ENCODE results near the gene TIMM13.
"Not testable (repeated sequence)": the region's sequence is repeated elsewhere in the genome, so short reads cannot be mapped to it uniquely, and the experiment has no call there.

Gene TIMM13

GRCh38 chr19:2399582-2399981 lies 27.8 kb downstream of the TIMM13 start:
- TF ChIP-seq POLR2A (IDR thresholded peaks at IDR 0.05; ENCODE audit: extremely low read depth, insufficient read length) (no peak), CTCF (IDR thresholded peaks at IDR 0.05; ENCODE audit: low read depth, low read length) (no peak), MAX (IDR thresholded peaks at IDR 0.05; ENCODE audit: low read depth, low read length) (no peak), MYC (IDR thresholded peaks at IDR 0.05; ENCODE audit: low read depth, low read length) (no peak)
- no peak overlapping the region for H3K4me3 ChIP-seq (ENCODE audit: low read depth, low read length)
- DNase-seq (ENCODE audit: low read depth), result no peak

GRCh38 chr19:2398735-2399305 lies 28.6 kb downstream of the TIMM13 start:
- no peak for DNase-seq (ENCODE audit: low read depth)
- no peak overlapping the region for H3K4me3 ChIP-seq (ENCODE audit: low read depth, low read length)
- TF ChIP-seq MAX (IDR thresholded peaks at IDR 0.05; ENCODE audit: low read depth, low read length), result no peak
- TF ChIP-seq CTCF (IDR thresholded peaks at IDR 0.05; ENCODE audit: low read depth, low read length), result no peak
- no peak for TF ChIP-seq MYC (IDR thresholded peaks at IDR 0.05; ENCODE audit: low read depth, low read length)
- TF ChIP-seq POLR2A (IDR thresholded peaks at IDR 0.05; ENCODE audit: extremely low read depth, insufficient read length), result no peak

GRCh38 chr19:2397173-2397572 lies 30.2 kb downstream of the TIMM13 start:
- DNase-seq (ENCODE audit: low read depth); H3K4me3 ChIP-seq (ENCODE audit: low read depth, low read length): not testable (repeated sequence)

GRCh38 chr19:2395293-2395829 lies 32.0 kb downstream of the TIMM13 start:
- not testable (repeated sequence) for H3K4me3 ChIP-seq (ENCODE audit: low read depth, low read length); DNase-seq (ENCODE audit: low read depth)

- no peak for TF ChIP-seq MAX (IDR thresholded peaks at IDR 0.05; ENCODE audit: low read depth, low read length)
- TF ChIP-seq CTCF (IDR thresholded peaks at IDR 0.05; ENCODE audit: low read depth, low read length), result no peak
- peak; percentile 46 for TF ChIP-seq POLR2A (IDR thresholded peaks at IDR 0.05; ENCODE audit: extremely low read depth, insufficient read length)
- no peak; the same call in 1 of the 2 replicates for TF ChIP-seq MYC (IDR thresholded peaks at IDR 0.05; ENCODE audit: low read depth, low read length)
- peak overlapping the region; percentile 64 for H3K4me3 ChIP-seq (ENCODE audit: low read depth, low read length)
- DNase-seq (ENCODE audit: low read depth), result peak; percentile 82
Measured at GRCh38 chr19:2394442-2395292, 32.7 kb downstream of the TIMM13 start.

GRCh38 chr19:2394054-2394441 lies 33.3 kb downstream of the TIMM13 start:
- peak overlapping the region; percentile 64 for H3K4me3 ChIP-seq (ENCODE audit: low read depth, low read length)
- DNase-seq (ENCODE audit: low read depth), result no peak
- TF ChIP-seq MYC (IDR thresholded peaks at IDR 0.05; ENCODE audit: low read depth, low read length), result no peak
- TF ChIP-seq MAX (IDR thresholded peaks at IDR 0.05; ENCODE audit: low read depth, low read length), result no peak
- TF ChIP-seq POLR2A (IDR thresholded peaks at IDR 0.05; ENCODE audit: extremely low read depth, insufficient read length), result no peak

GRCh38 chr19:2392899-2393298 lies 34.5 kb downstream of the TIMM13 start:
- DNase-seq (ENCODE audit: low read depth), result peak; percentile 25
- not testable (repeated sequence) for H3K4me3 ChIP-seq (ENCODE audit: low read depth, low read length)

- no peak for TF ChIP-seq POLR2A (IDR thresholded peaks at IDR 0.05; ENCODE audit: extremely low read depth, insufficient read length)
- TF ChIP-seq MYC (IDR thresholded peaks at IDR 0.05; ENCODE audit: low read depth, low read length), result no peak
- TF ChIP-seq MAX (IDR thresholded peaks at IDR 0.05; ENCODE audit: low read depth, low read length), result no peak
- TF ChIP-seq CTCF (IDR thresholded peaks at IDR 0.05; ENCODE audit: low read depth, low read length), result no peak
- no peak overlapping the region for H3K4me3 ChIP-seq (ENCODE audit: low read depth, low read length)
- DNase-seq (ENCODE audit: low read depth), result no peak
Measured at GRCh38 chr19:2392366-2392765, 35.0 kb downstream of the TIMM13 start.
